Measurements from ENCODE around the gene MYCL. TPM values are rescaled to one million over a fixed set of nuclear protein-coding genes. Genes with fewer than 3 reads are reported as not detected.

MYCL gene, protein sequence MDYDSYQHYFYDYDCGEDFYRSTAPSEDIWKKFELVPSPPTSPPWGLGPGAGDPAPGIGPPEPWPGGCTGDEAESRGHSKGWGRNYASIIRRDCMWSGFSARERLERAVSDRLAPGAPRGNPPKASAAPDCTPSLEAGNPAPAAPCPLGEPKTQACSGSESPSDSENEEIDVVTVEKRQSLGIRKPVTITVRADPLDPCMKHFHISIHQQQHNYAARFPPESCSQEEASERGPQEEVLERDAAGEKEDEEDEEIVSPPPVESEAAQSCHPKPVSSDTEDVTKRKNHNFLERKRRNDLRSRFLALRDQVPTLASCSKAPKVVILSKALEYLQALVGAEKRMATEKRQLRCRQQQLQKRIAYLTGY
- not detected in 2 replicates for total RNA-seq

DNA sequence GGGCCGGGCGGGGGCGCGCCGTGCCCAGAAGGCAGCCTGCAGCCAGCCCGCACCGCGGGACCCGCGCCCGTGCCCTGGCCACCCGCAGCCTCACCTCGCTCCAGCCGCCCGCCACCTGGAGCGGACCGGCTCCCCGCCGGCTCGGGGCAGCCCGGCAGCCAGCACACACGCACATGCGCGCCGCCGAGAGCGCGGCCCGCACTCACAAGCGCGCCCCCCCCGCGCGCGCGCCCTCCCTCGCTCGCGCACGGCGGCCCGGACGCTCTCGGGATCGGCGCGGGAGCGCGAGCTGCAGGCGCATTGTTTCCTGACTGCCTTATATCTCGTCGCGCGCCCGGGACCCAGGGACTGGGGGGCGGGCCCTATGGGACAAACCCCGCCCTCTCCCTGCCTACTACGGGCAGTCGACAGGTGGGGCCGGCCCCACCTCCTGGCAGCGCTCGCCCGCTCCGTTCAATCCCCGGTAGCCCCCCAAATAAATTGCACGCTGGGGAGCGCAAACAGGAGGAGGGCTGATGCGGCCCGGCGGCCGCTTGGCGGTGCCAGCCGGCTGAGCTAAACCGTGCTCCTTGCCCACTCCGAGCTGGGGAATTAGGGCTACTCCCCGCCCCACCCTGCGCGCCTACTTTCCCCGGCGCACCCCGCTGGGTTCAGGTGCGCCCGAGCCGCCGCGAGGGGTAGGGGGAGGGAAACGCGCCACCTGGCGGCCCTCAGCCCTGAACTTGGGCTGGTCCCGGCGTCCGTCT, at the start of gene MYCL:
Gene MYCL, minus strand, starts transcription at position 204 of the 746 bp plus-strand sequence. CDS start 483 bp downstream, outside the sequence.

Other genes starting within 250 kb of the MYCL start
- not detected in 2 replicates for gene NT5C1A, start 229.8 kb downstream of the MYCL start, total RNA-seq
- not detected in 2 replicates for gene HPCAL4, start 210.5 kb downstream of the MYCL start, total RNA-seq
- 40.9 and 42.3 TPM in 2 replicates for gene PPIE, start 163.0 kb downstream of the MYCL start, total RNA-seq
- gene OXCT2, start 130.6 kb downstream of the MYCL start, total RNA-seq = 0.73 and 2.7 TPM in 2 replicates
- gene BMP8B, start 113.1 kb downstream of the MYCL start, total RNA-seq = not detected in 2 replicates
- 11.6 and 12.5 TPM in 2 replicates for gene TRIT1, start 18.4 kb downstream of the MYCL start, total RNA-seq
- gene MFSD2A, start 53.2 kb upstream of the MYCL start, total RNA-seq = 3.1 TPM in 2 replicates
- 536 and 540 TPM in 2 replicates for gene CAP1, start 138.8 kb upstream of the MYCL start, total RNA-seq
- gene PPT1, start 195.3 kb upstream of the MYCL start, total RNA-seq = 78.4 and 109 TPM in 2 replicates